Measurements from ENCODE around the gene ADARB1.

The ADARB1 gene

GRCh38 chr21:45220071-45220481, 145.7 kb downstream of the ADARB1 start:
- H3K27ac ChIP-seq: no peak overlapping the region
- TF ChIP-seq ZFX (IDR thresholded peaks at IDR 0.05; ENCODE audit: borderline replicate concordance) (no peak), CTCF (IDR thresholded peaks at IDR 0.05) (no peak)

GRCh38 chr21:45220714-45221490, 146.5 kb downstream of the ADARB1 start:
- no peak overlapping the region for H3K27ac ChIP-seq
- TF ChIP-seq ZFX (IDR thresholded peaks at IDR 0.05; ENCODE audit: borderline replicate concordance) (no peak), CTCF (IDR thresholded peaks at IDR 0.05) (no peak)

GRCh38 chr21:45222001-45222400, 147.6 kb downstream of the ADARB1 start:
- H3K27ac ChIP-seq: no peak overlapping the region
- TF ChIP-seq CTCF (IDR thresholded peaks at IDR 0.05) (no peak), ZFX (IDR thresholded peaks at IDR 0.05; ENCODE audit: borderline replicate concordance) (no peak)

- H3K27ac ChIP-seq: no peak overlapping the region
- TF ChIP-seq ZFX (IDR thresholded peaks at IDR 0.05; ENCODE audit: borderline replicate concordance) (no peak), CTCF (IDR thresholded peaks at IDR 0.05) (no peak)
Observed at GRCh38 chr21:45223236-45224185, 149.1 kb downstream of the ADARB1 start.

GRCh38 chr21:45224189-45224938, 150.0 kb downstream of the ADARB1 start:
- TF ChIP-seq ZFX (IDR thresholded peaks at IDR 0.05; ENCODE audit: borderline replicate concordance) (no peak), CTCF (IDR thresholded peaks at IDR 0.05) (no peak)
- H3K27ac ChIP-seq: no peak overlapping the region

GRCh38 chr21:45225041-45225740, 150.8 kb downstream of the ADARB1 start:
- TF ChIP-seq ZFX (IDR thresholded peaks at IDR 0.05; ENCODE audit: borderline replicate concordance): no peak
- TF ChIP-seq CTCF (IDR thresholded peaks at IDR 0.05): no peak
- no peak overlapping the region for H3K27ac ChIP-seq

Data from 22Rv1 (cell line).